ENCODE data around the gene AGBL5. TPM values are rescaled to one million over a fixed set of nuclear protein-coding genes. Genes with fewer than 3 reads are reported as not detected.

AGBL5 gene
- total RNA-seq, 1 experiment from 2014 or later, result 55.4 TPM

- Histone ChIP-seq H3K4me2 (ENCODE audit: insufficient read depth, insufficient read length, low read length) (no peak overlapping the region), H3K79me2 (ENCODE audit: insufficient read depth, low read length) (no peaks in the 10 kb centered on the region), H4K20me1 (ENCODE audit: control insufficient read depth, insufficient read depth, insufficient read length) (no peaks in the 10 kb centered on the region), H4K5ac (ENCODE audit: insufficient read length, low read depth, low read length) (no peak overlapping the region), H3K18ac (ENCODE audit: insufficient read length, low read depth, low read length) (no peak overlapping the region), H3K23me2 (ENCODE audit: insufficient read length, low read depth, low read length, poor library complexity, severe bottlenecking) (no peaks in the 10 kb centered on the region), H2BK15ac (ENCODE audit: low read depth, low read length) (no peak overlapping the region), H3K79me1 (ENCODE audit: insufficient read depth, low read depth, low read length, poor library complexity, severe bottlenecking) (no peaks in the 10 kb centered on the region), H3K23ac (ENCODE audit: insufficient read length, low read depth, low read length) (no peak overlapping the region), H3K9ac (ENCODE audit: extremely low read depth, insufficient read length, low read length) (no peak overlapping the region), H3K9me3 (ENCODE audit: control insufficient read depth, low read depth, low read length) (no peaks in the 10 kb centered on the region), H2BK120ac (ENCODE audit: low read depth, low read length, poor library complexity, severe bottlenecking) (no peak overlapping the region), H3K4me1 (ENCODE audit: insufficient read depth, low read length) (no peaks in the 10 kb centered on the region), H4K91ac (ENCODE audit: insufficient read length, low read depth, low read length) (no peak overlapping the region), H3K4ac (ENCODE audit: low read depth, low read length) (no peak overlapping the region), H2AK5ac (ENCODE audit: insufficient read length, low read length) (no peak overlapping the region), H3K14ac (ENCODE audit: insufficient read depth, low read length) (no peak overlapping the region), H3K27ac (ENCODE audit: insufficient read length, low read depth, low read length) (no peak overlapping the region), H4K8ac (replicated peaks; ENCODE audit: insufficient read length, low read depth, low read length) (no peak overlapping the region), H2BK12ac (ENCODE audit: insufficient read length, low read depth, low read length) (no peak overlapping the region), H3K56ac (ENCODE audit: insufficient read length, low read depth, low read length) (no peak overlapping the region), H2AFZ (ENCODE audit: low read length) (no peak overlapping the region), H3T11ph (ENCODE audit: low read length) (no peak overlapping the region), H2BK5ac (ENCODE audit: insufficient read length, low read length) (no peak overlapping the region), H3K27me3 (ENCODE audit: insufficient read depth, low read length) (no peaks in the 10 kb centered on the region), H2BK20ac (ENCODE audit: low read depth, low read length, poor library complexity, severe bottlenecking) (no peak overlapping the region)
- Mint-ChIP-seq H3K36me3 (ENCODE audit: insufficient read depth in 1 of 3, low read depth in 3 of 3) (peaks cover 17 to 63% (median 60%) of the 10 kb centered on the region in 3 experiments; a peak in 6 of 7 replicates), H3K4me1 (no peaks in the 10 kb centered on the region), H3K27me3 (ENCODE audit: low read depth) (no peaks in the 10 kb centered on the region), H3K9me3 (no peaks in the 10 kb centered on the region), H3K27ac (no peak overlapping the region), H3K4me3 (no peak overlapping the region)
- DNase-seq, result no peak
- no CpG with 5 or more reads among the region's 10 CpGs for WGBS (ENCODE audit: extremely low coverage, insufficient read length, low lambda C conversion rate)
- no peak for TF ChIP-seq CTCF (conservative IDR thresholded peaks at IDR 0.05)
These were observed 6.7 kb downstream of the AGBL5 start for GRCh38 chr2:27058210-27058609.
